ENCODE results near the gene DNAJC11. TPM values are rescaled to one million over a fixed set of nuclear protein-coding genes. Genes with fewer than 3 reads are reported as not detected.
A peak's percentile ranks its signal among the peaks of the same experiment; 100 is the strongest.

The DNAJC11 gene
- total RNA-seq, 2 donors from 2014 or later: 64.7 to 71.1 TPM

- Histone ChIP-seq H3K27ac (ENCODE audit: low read depth, low read length) (no peak overlapping the region), H3K4me1 (ENCODE audit: control insufficient read depth, insufficient read depth, low read length) (no peaks in the 10 kb centered on the region), H3K9ac (ENCODE audit: extremely low read depth, low read length, poor library complexity, severe bottlenecking) (no peak overlapping the region), H3K36me3 (ENCODE audit: control insufficient read depth, insufficient read depth, low read length) (no peaks in the 10 kb centered on the region), H3K4me3 (ENCODE audit: low read length) (no peak overlapping the region), H3K9me3 (ENCODE audit: control insufficient read depth, low read length) (no peaks in the 10 kb centered on the region), H3K27me3 (ENCODE audit: control insufficient read depth, insufficient read depth, low read length, poor library complexity, severe bottlenecking) (no peaks in the 10 kb centered on the region)
- no peak for DNase-seq
- H3K4me1 Mint-ChIP-seq: no peaks in the 10 kb centered on the region
- no peak overlapping the region for H3K4me3 Mint-ChIP-seq
- TF ChIP-seq CTCF (conservative IDR thresholded peaks at IDR 0.05): no peak
- H3K9me3 Mint-ChIP-seq: no peaks in the 10 kb centered on the region
- WGBS, 2 experiments (ENCODE audit: insufficient coverage in 1 of 2, insufficient read length in 1 of 2): 85 to 90% methylated on average over 4 to 5 of the region's 6 CpGs
- no peaks in the 10 kb centered on the region for H3K36me3 Mint-ChIP-seq (ENCODE audit: low read depth)
- no peak overlapping the region for H3K27ac Mint-ChIP-seq
- peaks cover 5% of the 10 kb centered on the region for H3K27me3 Mint-ChIP-seq (ENCODE audit: insufficient read depth)
Observed at GRCh38 chr1:6730880-6731279, 29.3 kb upstream of the DNAJC11 start.

DNA sequence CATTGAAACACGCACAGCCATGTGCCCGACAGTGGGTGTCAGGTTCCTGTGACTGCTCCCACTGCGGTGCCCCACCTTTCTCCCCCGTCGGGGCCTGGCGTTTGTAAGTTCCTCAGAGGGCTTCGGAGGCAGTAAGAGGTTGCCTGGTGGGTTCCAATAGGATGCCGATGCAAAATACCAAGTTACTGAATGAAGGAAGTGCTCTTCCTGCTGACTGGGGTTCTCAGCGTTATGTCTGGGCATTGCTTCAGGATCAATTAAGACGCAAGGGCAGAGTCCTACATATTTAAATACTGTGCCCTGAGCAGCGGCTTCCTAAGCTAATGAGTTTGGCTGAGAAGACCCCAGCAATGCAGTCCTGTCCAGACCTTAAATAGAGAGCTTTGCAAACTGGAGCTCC, 28.9 kb upstream of the DNAJC11 start:
- no peak for DNase-seq
- H3K4me1 Mint-ChIP-seq: no peaks in the 10 kb centered on the region
- no peak overlapping the region for H3K27ac Mint-ChIP-seq
- H3K36me3 ChIP-seq (ENCODE audit: control insufficient read depth, insufficient read depth, low read length): no peaks in the 10 kb centered on the region
- H3K27me3 ChIP-seq (ENCODE audit: control insufficient read depth, insufficient read depth, low read length, poor library complexity, severe bottlenecking): no peaks in the 10 kb centered on the region
- no peak overlapping the region for H3K4me3 Mint-ChIP-seq
- no peak overlapping the region for H3K9ac ChIP-seq (ENCODE audit: extremely low read depth, low read length, poor library complexity, severe bottlenecking)
- WGBS, 2 experiments (ENCODE audit: insufficient coverage in 1 of 2, insufficient read length in 1 of 2): 57 to 62% methylated on average over 6 to 11 of the region's 11 CpGs
- no peaks in the 10 kb centered on the region for H3K36me3 Mint-ChIP-seq (ENCODE audit: low read depth)
- no peak overlapping the region for H3K27ac ChIP-seq (ENCODE audit: low read depth, low read length)
- H3K4me1 ChIP-seq (ENCODE audit: control insufficient read depth, insufficient read depth, low read length): no peaks in the 10 kb centered on the region
- H3K27me3 Mint-ChIP-seq (ENCODE audit: insufficient read depth): peaks cover 3% of the 10 kb centered on the region
- H3K9me3 Mint-ChIP-seq: no peaks in the 10 kb centered on the region
- TF ChIP-seq CTCF (conservative IDR thresholded peaks at IDR 0.05): no peak
- H3K4me3 ChIP-seq (ENCODE audit: low read length): no peak overlapping the region
- H3K9me3 ChIP-seq (ENCODE audit: control insufficient read depth, low read length): no peaks in the 10 kb centered on the region

GRCh38 chr1:6727535-6727934, 25.9 kb upstream of the DNAJC11 start:
- Mint-ChIP-seq H3K4me1 (no peaks in the 10 kb centered on the region), H3K27me3 (ENCODE audit: insufficient read depth) (peaks cover 3% of the 10 kb centered on the region), H3K36me3 (ENCODE audit: low read depth) (no peaks in the 10 kb centered on the region), H3K4me3 (no peak overlapping the region), H3K27ac (no peak overlapping the region), H3K9me3 (no peaks in the 10 kb centered on the region)
- H3K36me3 ChIP-seq (ENCODE audit: control insufficient read depth, insufficient read depth, low read length): no peaks in the 10 kb centered on the region
- H3K27me3 ChIP-seq (ENCODE audit: control insufficient read depth, insufficient read depth, low read length, poor library complexity, severe bottlenecking): no peaks in the 10 kb centered on the region
- H3K4me3 ChIP-seq (ENCODE audit: low read length): no peak overlapping the region
- no peaks in the 10 kb centered on the region for H3K9me3 ChIP-seq (ENCODE audit: control insufficient read depth, low read length)
- H3K4me1 ChIP-seq (ENCODE audit: control insufficient read depth, insufficient read depth, low read length): no peaks in the 10 kb centered on the region
- TF ChIP-seq CTCF (conservative IDR thresholded peaks at IDR 0.05): peak; percentile 98
- H3K27ac ChIP-seq (ENCODE audit: low read depth, low read length): no peak overlapping the region
- H3K9ac ChIP-seq (ENCODE audit: extremely low read depth, low read length, poor library complexity, severe bottlenecking): no peak overlapping the region
- WGBS, 2 experiments (ENCODE audit: insufficient coverage in 1 of 2, insufficient read length in 1 of 2): 52 to 86% methylated on average over 2 to 6 of the region's 6 CpGs
- DNase-seq: peak; percentile 90

Measured in endodermal cell (in vitro differentiated cells).